Fibroblast of lung (primary cell): Measurements from ENCODE around the gene WDR33. TPM values are rescaled to one million over a fixed set of nuclear protein-coding genes. Genes with fewer than 3 reads are reported as not detected.

ENCODE experiments used
- DNase-seq, 2 donors: peaks; one replicate each; pipeline versions ENCODE4 v3.0.0 to v3.0.0-alpha.2; 2010; ENCODE audit warnings: low read depth in 2 of 2
- H2AFZ ChIP-seq: 2 replicates; pipeline ENCODE4 v1.5.1; 2012; ENCODE audit warnings: low read length, control low read depth, inconsistent platforms
- H3K27ac ChIP-seq: 2 replicates; pipeline ENCODE4 v1.5.1; 2011; ENCODE audit warnings: low read length, control low read depth; ENCODE audit not compliant: insufficient read depth
- H3K27me3 ChIP-seq: 2 replicates; pipeline ENCODE4 v1.5.1; 2011; ENCODE audit warnings: mild to moderate bottlenecking, low read length; ENCODE audit not compliant: control insufficient read depth, insufficient read depth
- H3K36me3 ChIP-seq: 2 replicates; pipeline ENCODE4 v1.5.1; 2011; ENCODE audit warnings: low read length; ENCODE audit not compliant: control insufficient read depth, insufficient read depth
- H3K4me1 ChIP-seq: 2 replicates; pipeline ENCODE4 v1.5.1; 2011; ENCODE audit warnings: low read length; ENCODE audit not compliant: control insufficient read depth, insufficient read depth; ENCODE audit errors: extremely low read depth
- H3K4me2 ChIP-seq: 2 replicates; pipeline ENCODE4 v1.5.1; 2011; ENCODE audit warnings: low read length, control low read depth; ENCODE audit not compliant: insufficient read depth; ENCODE audit errors: extremely low read depth
- H3K4me3 ChIP-seq, 4 experiments: fragments of 200-600 bp in 1 of 4; sonication (generic) in 1 of 4; replicated peaks in 1 of 4; 2 replicates each; pipeline ENCODE4 v1.5.1; 2011 to 2016; ENCODE audit warnings: low read length in 4 of 4, low read depth in 3 of 4, mild to moderate bottlenecking in 3 of 4, control low read depth in 2 of 4, inconsistent platforms in 1 of 4, mixed read lengths in 1 of 4; ENCODE audit not compliant: insufficient read depth in 1 of 4; ENCODE audit errors: control extremely low read depth in 1 of 4
- H3K79me2 ChIP-seq: 2 replicates; pipeline ENCODE4 v1.5.1; 2012; ENCODE audit warnings: mild to moderate bottlenecking, low read length, inconsistent platforms; ENCODE audit not compliant: control insufficient read depth, insufficient read depth
- H3K9ac ChIP-seq: 2 replicates; pipeline ENCODE4 v1.5.1; 2011; ENCODE audit warnings: mild to moderate bottlenecking, low read length, control low read depth; ENCODE audit not compliant: insufficient read depth
- H3K9me3 ChIP-seq: 2 replicates; pipeline ENCODE4 v1.5.1; 2012; ENCODE audit warnings: low read depth, low read length; ENCODE audit not compliant: control insufficient read depth, insufficient read depth
- H4K20me1 ChIP-seq: 2 replicates; pipeline ENCODE4 v1.5.1; 2011; ENCODE audit warnings: low read length; ENCODE audit not compliant: control insufficient read depth, insufficient read depth; ENCODE audit errors: extremely low read depth
- CTCF ChIP-seq, 2 donors: IDR thresholded peaks in 1 of 2; conservative IDR thresholded peaks in 1 of 2; 1 replicate in 1 of 2; 2 replicates in 1 of 2; pipeline ENCODE4 v1.5.1; 2011 to 2012; ENCODE audit warnings: low read length in 2 of 2, control low read depth in 1 of 2, inconsistent platforms in 1 of 2, low read depth in 1 of 2, mild to moderate bottlenecking in 1 of 2
- EZH2 ChIP-seq: IDR thresholded peaks from 2 replicates; pipeline ENCODE4 v1.5.1; 2012; ENCODE audit warnings: low read length, control low read depth, mild to moderate bottlenecking; ENCODE audit errors: missing control alignments
- polyA plus RNA-seq, 2 donors: library from polyadenylated mRNA; depleted of rRNA in 1 of 2; stranded (reverse) in 1 of 2; unstranded in 1 of 2; fragments of >200 nt; gene quantifications; 2 replicates each; pipeline ENCODE4 v1.2.1, GENCODE V29; 2011 to 2012; ENCODE audit warnings: missing spikeins in 1 of 2
- total RNA-seq: library from RNA; depleted of rRNA; stranded (reverse); fragments of >200 nt; gene quantifications from 2 replicates; pipeline ENCODE4 v1.2.1, GENCODE V29; 2014

Gene WDR33
- total and polyA plus RNA-seq, 2 donors (not counting 1 experiment from before 2014, with no cell fraction given), result 27.2 to 28.6 TPM

DNA sequence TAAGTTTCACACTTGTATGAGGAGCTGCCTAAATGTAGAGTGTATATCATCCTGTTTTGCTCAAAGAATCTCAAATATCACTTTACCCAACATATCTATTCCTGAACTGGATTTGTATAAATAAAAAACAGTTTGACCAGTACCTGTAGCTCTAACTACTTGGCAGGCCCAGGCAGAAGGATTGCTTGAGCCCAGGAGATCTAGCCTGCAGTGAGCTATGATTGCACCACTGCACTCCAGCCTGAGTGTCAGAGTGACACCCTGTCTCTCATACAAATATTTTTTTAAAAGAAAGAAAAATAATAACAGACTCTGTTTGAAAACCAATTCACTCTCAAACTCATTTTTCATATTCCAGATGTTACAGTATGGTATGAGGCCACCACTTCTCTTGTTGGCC, 127.9 kb downstream of the WDR33 start:
- Histone ChIP-seq H3K4me2 (no peak overlapping the region), H4K20me1 (no peaks in the 10 kb centered on the region), H3K4me3 (no peak overlapping the region), H3K9me3 (no peaks in the 10 kb centered on the region), H3K36me3 (no peaks in the 10 kb centered on the region), H3K27me3 (peaks cover 3% of the 10 kb centered on the region), H3K4me1 (peaks cover 6% of the 10 kb centered on the region), H3K79me2 (no peaks in the 10 kb centered on the region), H3K27ac (no peak overlapping the region), H3K9ac (no peak overlapping the region), H2AFZ (no peak overlapping the region)
- DNase-seq, result no peak
- no peak for TF ChIP-seq CTCF (conservative IDR thresholded peaks at IDR 0.05 in 1 of 2, IDR thresholded peaks at IDR 0.05 in 1 of 2; ENCODE audit: low read depth in 1 of 2, low read length in 2 of 2)
- TF ChIP-seq EZH2, result no peak

DNA sequence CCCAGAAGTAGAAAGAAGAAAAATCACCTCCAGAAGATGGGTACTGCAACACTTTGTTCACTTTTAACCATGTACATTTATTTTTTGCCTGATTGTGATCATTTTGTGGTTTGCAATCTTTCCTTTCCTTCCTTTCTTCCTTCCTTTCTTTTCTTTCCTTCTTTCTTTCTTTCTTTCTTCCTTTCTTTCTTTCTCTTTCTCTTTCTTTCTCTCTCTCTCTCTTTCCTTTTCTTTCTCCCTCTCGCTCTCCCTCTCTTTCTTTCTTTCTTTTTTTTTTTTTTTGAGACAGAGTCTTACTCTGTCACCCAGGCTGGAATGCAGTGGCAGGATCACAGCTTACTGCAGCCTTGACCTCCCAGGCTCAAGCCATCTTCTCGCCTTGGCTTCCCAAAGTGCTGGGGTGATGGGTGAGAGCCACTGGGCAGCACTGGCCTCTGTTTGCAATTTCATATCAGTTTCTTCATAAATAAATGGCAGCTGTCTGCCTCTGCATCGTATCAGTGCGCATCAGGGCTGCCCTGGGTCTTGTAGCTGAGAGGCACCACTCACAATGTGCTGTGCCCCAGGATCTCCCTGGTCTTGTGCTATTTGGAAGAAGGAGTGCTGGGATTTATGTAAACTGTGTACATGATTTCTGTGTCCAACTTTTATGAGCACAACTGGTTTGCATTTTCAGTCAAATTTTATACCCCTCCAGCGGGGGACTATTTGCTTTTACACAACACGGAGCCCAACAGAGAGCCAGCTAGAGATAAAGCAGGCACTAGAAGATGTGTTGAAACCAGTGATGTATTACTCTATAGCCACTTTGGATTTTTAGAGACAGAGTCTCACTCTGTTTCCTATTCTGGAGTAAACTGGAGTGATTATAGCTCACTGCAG, 128.8 kb downstream of the WDR33 start:
- no peaks in the 10 kb centered on the region for H3K9me3 ChIP-seq
- no peaks in the 10 kb centered on the region for H3K36me3 ChIP-seq
- no peak overlapping the region for H2AFZ ChIP-seq
- H3K9ac ChIP-seq, result no peak overlapping the region
- peaks cover 6% of the 10 kb centered on the region for H3K4me1 ChIP-seq
- H3K4me2 ChIP-seq, result no peak overlapping the region
- H3K27me3 ChIP-seq, result peaks cover 7% of the 10 kb centered on the region
- no peaks in the 10 kb centered on the region for H4K20me1 ChIP-seq
- TF ChIP-seq CTCF (conservative IDR thresholded peaks at IDR 0.05 in 1 of 2, IDR thresholded peaks at IDR 0.05 in 1 of 2; ENCODE audit: low read depth in 1 of 2, low read length in 2 of 2) (no peak), EZH2 (no peak)
- no peak overlapping the region for H3K4me3 ChIP-seq
- no peak overlapping the region for H3K27ac ChIP-seq
- H3K79me2 ChIP-seq, result no peaks in the 10 kb centered on the region
- DNase-seq, result no peak

DNA sequence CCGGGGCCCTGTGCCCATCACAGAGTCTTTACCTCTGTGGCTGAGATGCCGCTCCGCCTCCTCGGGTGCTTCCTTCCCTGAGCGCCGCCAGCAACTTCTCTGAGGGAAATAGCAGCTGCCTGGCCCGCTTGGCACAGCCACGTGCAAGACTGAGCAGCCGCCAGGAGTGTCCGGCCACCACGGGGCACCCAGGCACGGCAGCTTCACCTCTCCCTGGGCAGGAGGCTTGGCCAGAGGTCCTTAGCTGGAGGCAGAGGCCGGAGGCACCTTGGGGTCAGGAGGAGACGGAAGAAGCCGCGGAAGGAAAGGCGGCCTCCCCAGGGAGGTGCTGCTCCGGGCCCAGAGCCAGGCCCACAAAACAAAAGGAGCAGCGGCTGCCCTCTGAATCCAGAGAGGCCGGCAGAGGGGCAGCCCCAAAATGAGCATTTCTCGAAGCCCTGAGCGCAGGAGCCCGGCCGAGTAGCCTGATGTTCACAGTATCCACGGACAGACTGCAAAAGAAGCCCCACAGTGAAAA, 129.6 kb downstream of the WDR33 start:
- H3K9me3 ChIP-seq, result no peaks in the 10 kb centered on the region
- H3K79me2 ChIP-seq, result no peaks in the 10 kb centered on the region
- peak overlapping the region; percentile 49 for H3K4me2 ChIP-seq
- H2AFZ ChIP-seq, result peak overlapping the region; percentile 43
- DNase-seq, result no peak
- no peaks in the 10 kb centered on the region for H3K36me3 ChIP-seq
- H4K20me1 ChIP-seq, result no peaks in the 10 kb centered on the region
- no peak overlapping the region for H3K9ac ChIP-seq
- TF ChIP-seq CTCF (conservative IDR thresholded peaks at IDR 0.05 in 1 of 2, IDR thresholded peaks at IDR 0.05 in 1 of 2; ENCODE audit: low read depth in 1 of 2, low read length in 2 of 2) (no peak), EZH2 (no peak)
- H3K4me3 ChIP-seq, result no peak overlapping the region
- H3K27me3 ChIP-seq, result peaks cover 14% of the 10 kb centered on the region
- H3K27ac ChIP-seq, result no peak overlapping the region
- H3K4me1 ChIP-seq, result peaks cover 6% of the 10 kb centered on the region
